ENCODE measurements around the gene GATA6. TPM values are rescaled to one million over a fixed set of nuclear protein-coding genes. Genes with fewer than 3 reads are reported as not detected.
A peak's percentile ranks its signal among the peaks of the same experiment; 100 is the strongest.

The GATA6 gene
- total RNA-seq, 1 donor from 2014 or later: 106 TPM

DNA sequence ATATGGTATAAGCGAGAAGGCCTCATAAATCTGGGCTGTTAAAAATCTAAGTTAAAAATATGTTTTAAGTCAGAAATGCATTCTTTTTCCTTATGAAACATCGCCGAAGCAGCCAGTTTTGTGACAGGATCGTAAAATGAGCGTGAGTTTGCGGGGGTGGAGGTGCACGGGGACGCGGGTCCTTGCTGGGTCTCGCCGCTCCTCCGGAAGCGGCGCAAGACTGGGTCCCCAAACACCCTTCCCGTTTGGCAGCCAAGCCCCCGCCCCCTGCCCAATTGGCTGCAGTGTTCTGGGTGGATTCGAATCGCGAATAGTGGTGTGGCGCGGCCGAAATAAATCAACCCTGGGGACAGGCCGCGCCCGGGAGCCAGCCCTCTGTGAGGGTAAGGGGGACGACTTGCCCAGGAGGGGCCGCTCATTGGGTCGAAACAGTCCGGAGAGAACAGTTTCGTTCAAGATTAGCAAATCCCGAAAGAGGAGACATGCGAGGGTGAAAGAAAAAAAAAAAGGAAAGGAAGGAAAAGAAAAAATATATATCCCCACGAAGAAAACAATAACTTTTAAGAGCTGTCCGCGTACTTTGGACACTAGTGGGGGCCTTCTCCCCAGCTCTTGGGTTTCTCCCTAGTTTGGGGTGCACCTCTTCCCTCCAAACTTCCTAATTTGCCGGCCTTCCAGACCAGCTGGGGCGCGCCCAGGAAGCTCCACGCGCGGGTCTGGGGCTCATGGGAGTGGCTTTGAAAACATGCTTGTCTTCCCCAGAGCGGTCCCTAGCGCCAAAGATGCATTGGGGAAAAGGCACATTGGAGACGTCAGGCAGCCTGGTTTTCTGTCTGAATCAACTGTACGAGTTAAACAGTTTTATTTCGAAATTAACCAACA is 3.1 kb upstream of the GATA6 start:
- peak overlapping the region; percentile 98 for H3K4me3 Mint-ChIP-seq
- peak; percentile 46 to 66 for DNase-seq (ENCODE audit: low spot score in 2 of 2, unreplicated experiment in 2 of 2)
- no peak for TF ChIP-seq CTCF (IDR thresholded peaks at IDR 0.05; ENCODE audit: unreplicated experiment)

GRCh38 chr18:22167091-22167470 is 2.3 kb upstream of the GATA6 start:
- peak in 1 of 2 experiments; percentile 47 for DNase-seq (ENCODE audit: low spot score in 2 of 2, unreplicated experiment in 2 of 2)
- peak overlapping the region; percentile 98 for H3K4me3 Mint-ChIP-seq
- no peak for TF ChIP-seq CTCF (IDR thresholded peaks at IDR 0.05; ENCODE audit: unreplicated experiment)
- peak overlapping the region; percentile 98 for H3K27ac Mint-ChIP-seq
- H3K27me3 Mint-ChIP-seq (ENCODE audit: low read depth): peaks cover 53% of the 10 kb centered on the region
- no peaks in the 10 kb centered on the region for H3K9me3 Mint-ChIP-seq
- H3K36me3 Mint-ChIP-seq: peaks cover 3% of the 10 kb centered on the region
- peaks cover 37% of the 10 kb centered on the region for H3K4me1 Mint-ChIP-seq

More for the DNA sequence above, 3.1 kb upstream of the GATA6 start:
- peaks cover 53% of the 10 kb centered on the region for H3K27me3 Mint-ChIP-seq (ENCODE audit: low read depth)
- peaks cover 3% of the 10 kb centered on the region for H3K36me3 Mint-ChIP-seq
- peaks cover 41% of the 10 kb centered on the region for H3K4me1 Mint-ChIP-seq
- H3K27ac Mint-ChIP-seq: peak overlapping the region; percentile 98
- no peaks in the 10 kb centered on the region for H3K9me3 Mint-ChIP-seq

DNA sequence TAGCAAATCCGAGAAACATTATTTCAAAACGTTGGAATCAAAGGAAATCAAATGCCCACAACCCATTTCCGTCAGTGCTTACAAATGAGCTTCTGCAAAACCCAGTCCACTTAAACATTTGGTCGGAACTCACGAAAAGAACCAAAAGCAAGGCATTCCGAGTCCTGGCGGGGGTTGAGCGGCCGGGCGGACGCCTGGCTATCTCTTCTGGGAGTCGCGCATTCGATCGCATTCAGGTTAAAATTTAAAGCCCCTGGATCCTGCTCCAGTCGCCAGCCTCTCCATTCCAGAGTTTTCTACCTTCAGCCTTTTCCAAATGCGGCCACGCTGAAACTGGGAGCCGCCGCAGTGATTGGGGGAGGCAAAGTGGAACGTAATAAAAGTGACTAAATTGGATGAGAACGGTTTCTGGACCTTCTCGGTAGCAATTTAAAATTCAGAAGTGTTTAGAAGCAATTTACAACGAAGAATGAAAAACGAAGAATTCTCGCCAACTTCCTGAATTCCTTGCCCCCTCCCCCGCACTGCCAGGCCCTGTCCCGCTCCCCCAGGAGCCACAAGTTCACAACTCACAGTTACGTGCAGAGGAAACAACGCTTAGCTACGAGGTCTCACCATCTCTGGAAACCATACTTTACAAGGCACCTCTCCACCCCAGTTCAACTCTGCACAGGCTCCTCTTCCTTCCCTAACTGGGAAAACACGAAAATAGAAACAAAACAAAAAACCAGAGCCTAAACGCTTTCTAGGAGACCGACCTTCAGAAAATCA is 1.7 kb upstream of the GATA6 start:
- Mint-ChIP-seq H3K4me1 (peaks cover 36% of the 10 kb centered on the region), H3K4me3 (peak overlapping the region; percentile 98), H3K9me3 (no peaks in the 10 kb centered on the region), H3K36me3 (peaks cover 7% of the 10 kb centered on the region), H3K27me3 (ENCODE audit: low read depth) (peaks cover 55% of the 10 kb centered on the region), H3K27ac (peak overlapping the region; percentile 98)
- peak in 1 of 2 experiments; percentile 59 for DNase-seq (ENCODE audit: low spot score in 2 of 2, unreplicated experiment in 2 of 2)
- no peak for TF ChIP-seq CTCF (IDR thresholded peaks at IDR 0.05; ENCODE audit: unreplicated experiment)

GRCh38 chr18:22168360-22168921 is 948 bp upstream of the GATA6 start:
- no peaks in the 10 kb centered on the region for H3K9me3 Mint-ChIP-seq
- H3K4me3 Mint-ChIP-seq: peak overlapping the region; percentile 98
- H3K4me1 Mint-ChIP-seq: peaks cover 38% of the 10 kb centered on the region
- peak overlapping the region; percentile 98 for H3K27ac Mint-ChIP-seq
- peak in 1 of 2 experiments; percentile 53 for DNase-seq (ENCODE audit: low spot score in 2 of 2, unreplicated experiment in 2 of 2)
- H3K36me3 Mint-ChIP-seq: peaks cover 15% of the 10 kb centered on the region
- TF ChIP-seq CTCF (IDR thresholded peaks at IDR 0.05; ENCODE audit: unreplicated experiment): no peak
- peaks cover 59% of the 10 kb centered on the region for H3K27me3 Mint-ChIP-seq (ENCODE audit: low read depth)

GRCh38 chr18:22169889-22170420 is 566 bp downstream of the GATA6 start:
- Mint-ChIP-seq H3K4me3 (peak overlapping the region; percentile 98), H3K4me1 (peaks cover 39% of the 10 kb centered on the region), H3K36me3 (peaks cover 28% of the 10 kb centered on the region), H3K27me3 (ENCODE audit: low read depth) (peaks cover 58% of the 10 kb centered on the region), H3K9me3 (no peaks in the 10 kb centered on the region), H3K27ac (peak overlapping the region; percentile 99)
- TF ChIP-seq CTCF (IDR thresholded peaks at IDR 0.05; ENCODE audit: unreplicated experiment): no peak
- DNase-seq (ENCODE audit: low spot score in 2 of 2, unreplicated experiment in 2 of 2): peak in 1 of 2 experiments; percentile 57
